IPS DF 6.9 (cell line): ENCODE results near the gene LRCH3.

ENCODE experiments used
- DNase-seq: peaks from one replicate; pipeline ENCODE4 v3.0.0-alpha.2; 2013; ENCODE audit warnings: low read depth, low spot score
- H3K27ac ChIP-seq: one replicate; pipeline ENCODE4 v1.5.1; 2013; ENCODE audit warnings: low read length, control low read depth
- H3K27me3 ChIP-seq: 2 replicates; pipeline ENCODE4 v1.6.1; 2013; ENCODE audit warnings: mild to moderate bottlenecking, low read length; ENCODE audit not compliant: control insufficient read depth, insufficient read depth
- H3K36me3 ChIP-seq: 2 replicates; pipeline ENCODE4 v1.6.1; 2013; ENCODE audit warnings: low read length; ENCODE audit not compliant: control insufficient read depth, insufficient read depth
- H3K4me1 ChIP-seq: 2 replicates; pipeline ENCODE4 v1.6.1; 2013; ENCODE audit warnings: low read length; ENCODE audit not compliant: control insufficient read depth, insufficient read depth
- H3K4me3 ChIP-seq: 2 replicates; pipeline ENCODE4 v1.5.1; 2013; ENCODE audit warnings: mild to moderate bottlenecking, low read length
- H3K9me3 ChIP-seq: 2 replicates; pipeline ENCODE4 v1.6.1; 2013; ENCODE audit warnings: low read length, inconsistent platforms; ENCODE audit not compliant: control insufficient read depth, insufficient read depth
- WGBS: extraction: QIAGEN DNeasy Blood & Tissue Kit; methylation state at CpG from one replicate; pipeline ENCODE4 v1.1.7; 2013; ENCODE audit warnings: mixed read lengths, missing lambda C conversion rate; ENCODE audit not compliant: insufficient read length, insufficient coverage; 5-methylcytosine and 5-hydroxymethylcytosine counted together

Gene LRCH3

GRCh38 chr3:197807969-197808587, 17.0 kb downstream of the LRCH3 start:
- no CpG with 5 or more reads among the region's 4 CpGs for WGBS

DNA sequence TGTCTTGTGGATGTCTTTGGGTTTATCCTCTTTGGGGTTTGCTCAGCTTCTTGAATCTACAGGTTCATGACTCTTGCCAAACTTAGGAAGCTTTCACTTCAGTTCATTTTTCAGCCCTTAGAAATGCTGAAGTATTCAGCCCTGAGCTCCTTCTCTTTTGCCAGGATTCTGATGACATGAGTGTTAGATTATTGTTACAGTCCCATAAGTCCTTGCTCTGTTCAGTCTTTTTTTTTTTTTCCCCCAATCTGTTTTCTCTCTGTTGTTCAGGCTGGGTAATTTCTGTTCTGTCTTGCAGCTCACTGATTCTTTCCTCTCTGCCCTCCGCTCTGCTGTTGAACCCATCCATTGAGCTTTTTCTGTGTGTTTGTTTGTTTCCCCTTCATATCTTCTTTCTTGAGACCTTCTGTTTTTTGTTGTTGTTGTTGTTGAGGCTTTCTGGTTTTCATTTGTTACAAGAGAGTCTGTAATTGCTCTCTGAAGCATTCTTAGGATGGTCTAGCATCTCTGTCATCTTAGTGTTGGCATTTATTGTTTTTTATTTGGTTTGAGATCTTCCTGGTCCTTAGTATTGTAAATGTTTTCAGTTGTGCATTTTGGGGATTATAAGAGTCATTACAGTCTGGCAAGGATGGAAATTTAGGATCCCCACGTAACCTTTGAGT, 18.4 kb downstream of the LRCH3 start:
- no peaks in the 10 kb centered on the region for H3K27me3 ChIP-seq
- H3K4me3 ChIP-seq: no peak overlapping the region
- H3K27ac ChIP-seq: no peak overlapping the region
- no peaks in the 10 kb centered on the region for H3K36me3 ChIP-seq
- no peak for DNase-seq
- no CpG with 5 or more reads among the region's 2 CpGs for WGBS
- no peaks in the 10 kb centered on the region; the same call in 1 of the 2 replicates for H3K4me1 ChIP-seq
- no peaks in the 10 kb centered on the region for H3K9me3 ChIP-seq

More at GRCh38 chr3:197807969-197808587, 17.0 kb downstream of the LRCH3 start:
- Histone ChIP-seq H3K27ac (no peak overlapping the region), H3K27me3 (no peaks in the 10 kb centered on the region), H3K4me1 (no peaks in the 10 kb centered on the region), H3K4me3 (no peak overlapping the region), H3K9me3 (no peaks in the 10 kb centered on the region), H3K36me3 (no peaks in the 10 kb centered on the region)
- no peak for DNase-seq

DNA sequence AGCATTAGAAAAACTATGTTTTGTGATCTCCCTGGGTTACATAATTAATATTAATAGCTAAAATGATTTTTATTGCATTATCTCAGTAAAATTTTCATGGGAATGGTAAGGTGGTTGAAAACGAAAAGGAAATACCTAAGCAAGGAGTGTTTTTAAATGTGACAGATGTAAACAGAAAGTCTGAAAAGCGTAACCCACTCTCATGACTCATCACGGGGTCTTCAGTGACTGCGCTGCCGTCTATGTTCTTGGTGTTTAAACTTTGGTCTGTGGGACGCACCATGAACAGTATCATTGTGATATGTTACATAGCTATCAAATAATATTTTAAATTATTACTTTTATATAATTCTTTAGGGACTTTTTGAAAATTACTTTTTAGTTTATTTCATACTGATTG, 19.8 kb downstream of the LRCH3 start:
- DNase-seq: no peak
- Histone ChIP-seq H3K4me3 (no peak overlapping the region), H3K9me3 (no peaks in the 10 kb centered on the region), H3K4me1 (no peaks in the 10 kb centered on the region; the same call in 1 of the 2 replicates), H3K27ac (no peak overlapping the region), H3K27me3 (no peaks in the 10 kb centered on the region), H3K36me3 (no peaks in the 10 kb centered on the region)
- WGBS: no CpG with 5 or more reads among the region's 6 CpGs

DNA sequence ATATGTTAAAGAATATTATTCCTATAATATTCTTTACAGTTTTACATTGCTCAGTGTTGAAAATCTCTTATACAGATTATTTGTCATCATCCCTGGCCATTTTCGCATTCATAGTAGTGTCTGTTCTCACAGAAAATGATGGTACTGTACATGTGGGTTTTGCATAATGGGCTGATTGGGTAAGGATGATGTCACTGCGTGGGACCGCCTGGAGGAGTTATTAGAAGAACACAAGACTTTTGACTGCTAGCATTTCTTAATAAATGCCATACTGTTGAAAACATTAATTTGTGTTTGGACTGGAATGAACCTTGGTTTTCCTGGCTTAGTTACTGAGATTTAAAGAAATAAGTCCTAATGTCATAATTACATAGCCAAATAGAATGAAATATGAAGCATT, 20.3 kb downstream of the LRCH3 start:
- Histone ChIP-seq H3K4me3 (no peak overlapping the region), H3K4me1 (no peaks in the 10 kb centered on the region; the same call in 1 of the 2 replicates), H3K27me3 (no peaks in the 10 kb centered on the region), H3K36me3 (no peaks in the 10 kb centered on the region), H3K9me3 (no peaks in the 10 kb centered on the region), H3K27ac (no peak overlapping the region)
- no CpG with 5 or more reads among the region's 3 CpGs for WGBS
- no peak for DNase-seq

GRCh38 chr3:197814372-197814771, 23.3 kb downstream of the LRCH3 start:
- WGBS: no CpG with 5 or more reads among the region's 4 CpGs
- Histone ChIP-seq H3K9me3 (no peaks in the 10 kb centered on the region), H3K27me3 (no peaks in the 10 kb centered on the region), H3K4me3 (no peak overlapping the region), H3K27ac (no peak overlapping the region), H3K4me1 (no peaks in the 10 kb centered on the region; the same call in 1 of the 2 replicates), H3K36me3 (no peaks in the 10 kb centered on the region)
- DNase-seq: no peak

DNA sequence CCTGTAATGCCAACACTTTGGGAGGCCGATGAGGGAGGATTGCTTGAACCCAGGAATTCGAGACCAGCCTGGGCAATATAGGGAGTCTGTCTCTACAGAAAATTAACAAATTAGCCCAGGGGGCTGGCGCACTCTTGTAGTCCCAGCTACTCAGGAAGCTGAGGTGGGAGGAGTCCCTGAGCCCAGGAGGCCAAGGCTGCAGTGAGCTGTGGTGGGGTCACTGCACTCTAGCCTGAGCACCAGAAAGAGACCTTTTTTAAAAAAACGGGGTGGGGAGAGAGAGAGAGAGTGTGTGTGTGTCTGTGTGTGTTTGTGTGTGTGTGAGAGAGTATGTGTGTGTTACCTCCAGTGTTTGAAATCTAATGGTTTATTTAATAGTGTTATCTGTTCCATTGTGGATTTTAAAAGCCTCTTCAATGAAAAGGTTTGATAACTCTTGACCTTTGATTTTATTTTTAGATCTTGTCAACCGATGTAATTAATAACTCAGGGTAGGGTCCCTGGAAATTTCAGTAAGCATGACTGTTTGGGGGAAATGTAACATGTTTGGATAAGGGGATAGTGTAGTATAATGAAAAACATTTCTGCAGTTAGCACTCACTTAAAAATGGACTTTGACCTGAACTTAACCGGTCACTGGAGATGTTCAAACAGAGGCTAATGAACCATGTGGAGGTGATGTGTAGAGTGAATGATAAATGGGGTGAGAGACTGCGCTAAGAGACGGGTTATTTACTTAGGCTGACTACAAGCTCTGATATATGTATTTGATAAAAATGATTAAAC, 29.7 kb downstream of the LRCH3 start:
- Histone ChIP-seq H3K4me3 (no peak overlapping the region), H3K9me3 (no peaks in the 10 kb centered on the region), H3K4me1 (no peaks in the 10 kb centered on the region), H3K27ac (no peak overlapping the region), H3K27me3 (no peaks in the 10 kb centered on the region), H3K36me3 (no peaks in the 10 kb centered on the region)
- no peak for DNase-seq
- WGBS: 100% methylated on average over 3 of the region's 8 CpGs

DNA sequence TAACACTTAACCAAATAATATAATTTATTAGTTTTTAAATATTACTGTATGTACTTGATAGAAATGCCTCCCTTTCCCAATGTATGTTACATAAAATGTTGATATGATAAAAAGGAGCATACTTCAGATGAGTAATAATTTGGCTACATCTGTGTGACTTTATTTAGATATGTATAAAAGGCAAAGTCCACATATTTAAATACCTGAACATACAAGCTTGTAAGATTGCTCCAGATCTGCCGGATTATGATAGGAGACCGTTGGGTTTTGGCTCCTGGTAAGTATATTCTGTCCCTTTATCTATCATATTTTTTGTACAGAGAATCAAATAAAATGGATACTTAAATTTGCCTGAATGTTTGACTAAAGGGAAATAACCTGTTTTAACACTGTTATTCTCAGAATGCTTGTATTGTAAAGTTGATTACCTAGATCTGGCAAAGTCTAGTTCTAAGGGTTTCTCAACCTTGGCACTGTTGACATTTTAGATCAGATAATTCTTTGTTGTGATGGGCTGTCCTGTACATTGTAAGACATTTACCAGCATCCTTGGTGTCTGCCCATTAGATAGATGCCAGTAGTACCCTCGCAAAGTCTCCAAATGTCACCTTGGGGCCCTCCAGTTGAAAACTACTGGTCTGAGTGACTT, 38.5 kb downstream of the LRCH3 start:
- no peak overlapping the region for H3K4me3 ChIP-seq
- no peaks in the 10 kb centered on the region for H3K9me3 ChIP-seq
- no peak for DNase-seq
- WGBS: no CpG with 5 or more reads among the region's 3 CpGs
- no peak overlapping the region for H3K27ac ChIP-seq
- H3K36me3 ChIP-seq: peaks cover 12% of the 10 kb centered on the region; the same call in 1 of the 2 replicates
- H3K27me3 ChIP-seq: no peaks in the 10 kb centered on the region
- no peaks in the 10 kb centered on the region for H3K4me1 ChIP-seq

- no CpG with 5 or more reads among the region's 6 CpGs for WGBS
- H3K9me3 ChIP-seq: no peaks in the 10 kb centered on the region
- H3K27ac ChIP-seq: no peak overlapping the region
- H3K4me3 ChIP-seq: no peak overlapping the region
- peaks cover 12% of the 10 kb centered on the region; the same call in 1 of the 2 replicates for H3K36me3 ChIP-seq
- no peak for DNase-seq
- no peaks in the 10 kb centered on the region for H3K27me3 ChIP-seq
- H3K4me1 ChIP-seq: no peaks in the 10 kb centered on the region
These were observed 39.4 kb downstream of the LRCH3 start for GRCh38 chr3:197830308-197830966.

GRCh38 chr3:197830967-197831313, 39.9 kb downstream of the LRCH3 start:
- WGBS: no CpG with 5 or more reads among the region's 8 CpGs
- Histone ChIP-seq H3K4me1 (no peaks in the 10 kb centered on the region), H3K36me3 (peaks cover 12% of the 10 kb centered on the region; the same call in 1 of the 2 replicates), H3K27me3 (no peaks in the 10 kb centered on the region), H3K9me3 (no peaks in the 10 kb centered on the region), H3K4me3 (no peak overlapping the region), H3K27ac (no peak overlapping the region)
- DNase-seq: no peak
